Measurements from ENCODE around the gene PPP2R3B.

The PPP2R3B gene

DNA sequence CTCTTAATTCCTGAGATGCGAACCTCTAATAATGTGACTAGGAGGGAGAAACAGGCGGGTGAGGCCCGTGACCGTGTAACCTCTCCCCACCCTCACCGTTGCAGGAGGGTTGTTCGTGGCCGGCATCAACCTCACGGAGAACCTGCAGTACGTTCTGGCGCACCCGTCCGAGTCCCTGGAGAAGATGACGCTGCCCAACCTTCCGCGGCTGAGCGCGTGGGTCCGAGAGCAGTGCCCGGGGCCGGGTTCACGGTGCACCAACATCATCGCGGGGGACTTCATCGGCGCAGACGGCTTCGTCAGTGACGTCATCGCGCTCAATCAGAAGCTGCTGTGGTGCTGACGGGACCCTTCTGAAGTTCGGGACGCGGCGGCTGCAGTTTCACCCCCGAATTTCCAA lies 87.7 kb downstream of the PPP2R3B start:
- DNase-seq (ENCODE audit: low read depth), result no peak

DNA sequence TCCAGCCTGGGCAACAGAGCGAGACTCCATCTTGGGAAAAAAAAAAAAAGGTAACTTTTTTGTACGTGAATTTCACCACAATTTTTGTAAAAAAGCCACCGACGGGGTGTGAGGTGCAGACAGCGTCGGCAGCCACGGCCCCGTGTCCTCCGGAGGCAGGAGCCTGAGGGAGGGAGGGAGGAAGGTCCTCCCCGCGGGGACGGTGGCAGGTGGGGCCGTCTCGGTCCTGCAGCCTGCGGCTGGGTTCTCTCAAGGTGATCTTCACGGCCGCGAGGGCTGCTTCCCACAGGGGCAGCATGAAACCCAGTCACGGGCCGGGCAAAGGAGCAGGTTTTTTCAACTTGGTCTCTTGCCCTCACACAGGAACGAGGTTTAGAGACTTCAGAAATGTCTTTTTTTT lies 91.6 kb downstream of the PPP2R3B start:
- no peak for DNase-seq (ENCODE audit: low read depth)

DNA sequence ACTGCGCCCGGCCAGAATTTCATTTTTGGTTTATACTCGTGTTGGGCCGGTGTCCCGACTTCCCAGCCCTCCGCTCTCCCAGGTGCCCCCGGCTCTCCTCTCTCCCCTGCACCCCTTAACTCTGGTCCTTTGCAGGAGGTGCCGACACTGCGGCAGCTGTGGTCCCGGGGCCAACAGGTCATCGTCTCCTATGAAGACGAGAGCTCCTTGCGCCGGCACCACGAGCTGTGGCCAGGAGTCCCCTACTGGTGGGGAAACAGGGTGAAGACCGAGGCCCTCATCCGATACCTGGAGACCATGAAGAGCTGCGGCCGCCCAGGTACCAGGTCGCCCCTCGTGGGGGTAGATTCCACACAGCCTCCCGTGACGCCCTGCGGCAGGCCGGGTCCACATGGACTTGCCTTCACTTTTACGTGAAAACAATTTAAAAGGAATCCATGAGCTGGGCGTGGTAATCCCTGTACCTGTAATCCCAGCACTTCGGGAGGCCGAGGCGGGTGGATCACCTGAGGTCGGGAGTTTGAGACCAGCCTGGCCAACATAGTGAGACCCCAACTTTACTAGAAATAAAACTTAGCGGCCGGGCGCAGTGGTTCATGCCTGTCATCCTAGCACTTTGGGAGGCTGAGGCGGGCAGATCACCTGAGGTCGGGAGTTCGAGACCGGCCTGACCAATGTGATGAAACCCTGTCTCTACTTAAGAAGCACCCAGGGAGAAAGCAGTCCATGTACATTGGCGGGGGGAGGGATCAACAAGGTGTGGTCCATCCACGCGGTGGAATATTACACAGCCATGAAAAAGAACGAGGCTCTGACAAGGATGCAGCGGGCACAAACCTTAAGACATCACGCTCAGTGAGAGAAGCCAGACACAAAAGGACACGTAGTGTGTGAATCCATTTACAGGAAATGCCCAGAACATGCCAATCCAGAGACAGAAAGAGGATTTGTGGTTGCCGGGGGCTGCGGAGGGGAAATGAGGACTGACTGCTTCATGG lies 93.5 kb downstream of the PPP2R3B start:
- DNase-seq (ENCODE audit: low read depth), result no peak

DNA sequence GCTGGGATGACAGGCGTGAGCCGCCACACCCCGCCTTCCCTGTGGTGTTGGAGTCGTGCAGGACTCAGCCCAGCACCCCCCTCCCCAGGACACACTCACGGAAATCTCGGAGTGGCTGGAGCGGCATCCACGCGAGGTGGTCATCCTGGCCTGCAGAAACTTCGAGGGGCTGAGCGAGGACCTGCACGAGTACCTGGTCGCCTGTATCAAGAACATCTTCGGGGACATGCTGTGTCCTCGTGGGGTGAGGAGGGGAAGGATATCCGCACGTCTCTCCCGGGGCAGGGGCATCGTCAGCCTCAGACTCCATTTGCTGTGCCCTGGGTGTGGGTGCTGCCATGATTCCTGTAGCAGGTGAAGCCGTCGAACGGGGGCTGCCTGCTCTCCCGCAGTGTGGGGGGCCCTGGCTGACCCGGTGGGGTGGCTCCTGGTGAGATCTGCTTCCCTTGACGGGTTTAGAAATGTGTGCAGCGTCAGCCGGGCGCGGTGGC lies 95.3 kb downstream of the PPP2R3B start:
- DNase-seq (ENCODE audit: low read depth), result no peak

DNA sequence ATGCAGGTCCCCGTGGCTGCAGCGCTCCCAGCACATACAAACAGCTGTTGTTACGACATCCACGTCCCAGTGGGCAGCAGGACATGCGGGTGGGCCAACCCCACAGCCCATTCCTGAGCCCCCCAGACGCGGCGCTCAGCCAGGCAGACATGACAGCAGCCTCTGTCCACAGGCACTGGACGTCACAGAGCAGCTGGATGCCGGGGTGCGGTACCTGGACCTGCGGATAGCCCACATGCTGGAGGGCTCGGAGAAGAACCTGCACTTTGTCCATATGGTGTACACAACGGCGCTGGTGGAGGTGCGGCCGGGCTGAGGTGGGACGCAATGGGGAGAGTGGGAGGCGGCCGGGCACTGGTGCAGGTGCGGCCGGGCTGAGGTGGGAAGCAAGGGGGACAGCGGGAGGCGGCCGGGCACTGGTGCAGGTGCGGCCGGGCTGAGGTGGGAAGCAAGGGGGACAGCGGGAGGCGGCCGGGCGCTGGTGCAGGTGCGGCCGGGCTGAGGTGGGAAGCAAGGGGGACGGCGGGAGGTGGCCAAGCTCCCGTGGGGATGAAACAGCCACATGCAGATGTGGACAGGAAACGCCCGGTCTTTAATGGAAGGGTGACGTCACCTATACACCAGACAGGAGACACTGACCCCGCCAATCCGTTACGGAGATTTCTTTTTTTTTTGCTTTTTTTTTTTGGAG lies 96.1 kb downstream of the PPP2R3B start:
- no peak for DNase-seq (ENCODE audit: low read depth)

DNA sequence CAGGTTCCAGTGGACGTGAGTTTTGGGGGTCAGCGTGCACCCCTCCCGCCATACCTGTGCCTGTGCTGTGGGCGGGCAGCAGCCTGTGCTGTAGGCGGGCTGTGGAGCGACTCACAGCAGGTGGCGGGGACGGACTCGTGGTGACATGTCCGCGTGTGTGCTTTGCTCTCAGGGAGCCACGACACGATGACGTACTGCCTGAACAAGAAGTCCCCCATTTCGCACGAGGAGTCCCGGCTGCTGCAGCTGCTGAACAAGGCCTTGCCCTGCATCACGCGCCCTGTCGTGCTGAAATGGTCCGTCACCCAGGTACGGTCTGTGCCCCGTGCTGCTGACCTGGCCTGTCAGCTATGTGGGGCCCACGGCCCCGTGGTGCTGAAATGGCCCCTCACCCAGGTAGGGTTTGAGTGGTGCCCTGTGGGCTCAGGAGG lies 98.1 kb downstream of the PPP2R3B start:
- DNase-seq (ENCODE audit: low read depth), result no peak

DNA sequence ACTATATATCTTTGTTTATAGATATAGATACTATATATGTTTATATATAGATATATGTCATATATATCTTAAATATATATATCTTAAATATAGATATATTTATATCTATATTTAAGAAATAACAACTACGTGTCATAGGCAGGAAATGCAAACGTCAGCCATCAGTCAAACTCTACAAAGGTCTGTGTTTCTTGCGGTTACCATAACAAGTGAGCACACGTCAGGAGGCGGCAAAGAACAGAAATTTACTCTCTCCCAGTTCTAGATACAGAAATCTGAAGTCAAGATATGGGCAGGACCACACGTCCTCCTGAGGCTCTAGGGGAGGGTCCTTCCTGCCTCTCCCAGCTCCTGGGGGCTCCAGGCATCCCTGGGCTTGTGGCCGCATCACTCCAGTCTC lies 99.0 kb downstream of the PPP2R3B start:
- no peak for DNase-seq (ENCODE audit: low read depth)

DNA sequence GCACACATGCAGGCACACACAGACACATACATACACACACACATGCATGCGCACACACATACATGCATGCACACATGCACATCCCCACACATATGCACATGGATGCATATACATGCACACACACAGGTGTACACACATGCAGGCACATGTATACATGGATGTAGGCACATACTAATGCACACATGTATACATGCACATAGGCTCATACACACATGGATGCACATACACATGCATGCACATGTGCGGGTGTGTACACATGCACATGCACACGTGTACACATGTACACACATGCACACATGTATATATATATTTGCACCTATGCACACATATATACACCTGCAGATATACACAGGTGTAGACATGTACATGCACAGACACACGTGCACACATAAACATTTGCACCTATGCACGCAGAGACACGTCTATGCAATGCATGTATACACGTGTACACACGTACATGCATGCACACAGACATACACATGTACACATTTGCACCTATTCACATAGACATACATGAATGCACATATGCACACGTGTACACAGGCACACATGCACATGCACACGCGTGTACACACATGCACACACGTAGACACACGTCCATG lies 101.5 kb downstream of the PPP2R3B start:
- no peak for DNase-seq (ENCODE audit: low read depth)

All from activated gamma-delta T cell treated with anti-CD3 and anti-CD28 coated beads, Interleukin-2, amount 50 U/mL, for 16 hours (primary cell).